Hematopoietic multipotent progenitor cell treated with erythropoietin and hydrocortisone succinate and interleukin-3 and kit ligand, for 17 days (in vitro differentiated cells): ENCODE results near the gene TNFAIP6.

Experiments
- DNase-seq: peaks from one replicate; pipeline ENCODE4 v3.0.0-alpha.2; 2015; ENCODE audit warnings: low spot score

The TNFAIP6 gene

GRCh38 chr2:151359768-151360461 lies 2.5 kb downstream of the TNFAIP6 start:
- no peak for DNase-seq

- DNase-seq: no peak
Measured at GRCh38 chr2:151361674-151362370, 4.4 kb downstream of the TNFAIP6 start.

- DNase-seq: no peak
Measured at GRCh38 chr2:151363709-151364108, 6.3 kb downstream of the TNFAIP6 start.

GRCh38 chr2:151367571-151367970 lies 10.2 kb downstream of the TNFAIP6 start:
- DNase-seq: no peak

GRCh38 chr2:151374436-151374835 lies 17.0 kb downstream of the TNFAIP6 start:
- no peak for DNase-seq

- DNase-seq: no peak
Measured at GRCh38 chr2:151379169-151379568, 21.8 kb downstream of the TNFAIP6 start.

- DNase-seq: peak; percentile 29
Measured at GRCh38 chr2:151380580-151381235, 23.3 kb downstream of the TNFAIP6 start.

- no peak for DNase-seq
Measured at GRCh38 chr2:151381266-151381665, 23.9 kb downstream of the TNFAIP6 start.

- DNase-seq: no peak
Measured at GRCh38 chr2:151388011-151388410, 30.6 kb downstream of the TNFAIP6 start.

GRCh38 chr2:151391436-151391835 lies 34.0 kb downstream of the TNFAIP6 start:
- no peak for DNase-seq

GRCh38 chr2:151394509-151394908 lies 37.1 kb downstream of the TNFAIP6 start:
- no peak for DNase-seq

- no peak for DNase-seq
Measured at GRCh38 chr2:151395509-151396374, 38.4 kb downstream of the TNFAIP6 start.

- no peak for DNase-seq
Measured at GRCh38 chr2:151399981-151400380, 42.6 kb downstream of the TNFAIP6 start.

GRCh38 chr2:151401149-151401548 lies 43.8 kb downstream of the TNFAIP6 start:
- no peak for DNase-seq

- DNase-seq: no peak
Measured at GRCh38 chr2:151403914-151404313, 46.5 kb downstream of the TNFAIP6 start.

GRCh38 chr2:151405376-151405775 lies 48.0 kb downstream of the TNFAIP6 start:
- no peak for DNase-seq

GRCh38 chr2:151407281-151407680 lies 49.9 kb downstream of the TNFAIP6 start:
- no peak for DNase-seq

- DNase-seq: no peak
Measured at GRCh38 chr2:151408788-151409600, 51.6 kb downstream of the TNFAIP6 start.

GRCh38 chr2:151409601-151410484 lies 52.5 kb downstream of the TNFAIP6 start, which contains the start of gene RIF1:
Gene RIF1, plus strand, starts transcription at chr2:151409902. Its CDS starts 522 bp downstream, at chr2:151410424.
- peak; percentile 81 for DNase-seq

- DNase-seq: peak; percentile 43
Measured at GRCh38 chr2:151410485-151410834, 53.1 kb downstream of the TNFAIP6 start.
